K562 (cell line): ENCODE results near the gene WWOX. TPM values are rescaled to one million over a fixed set of nuclear protein-coding genes. Genes with fewer than 3 reads are reported as not detected.

Experiments
- ATAC-seq: fragments of 200-7000 bp; cut with Tn5 transposase; 3 replicates; pipeline ENCODE4 v1.9.1; 2020; ENCODE audit warnings: moderate library complexity
- BruUV-seq: library from RNA; stranded (reverse); fragments of 400-500 nt; replicated peaks from 2 replicates; lab custom pipeline; 2021; lab: Mats Ljungman, UMichigan
- CTCF ChIA-PET: fragments of 300-600 bp; formaldehyde crosslinking; extraction: SDS; loops from one replicate; lab custom pipeline; 2021; ENCODE audit warnings: low intra/inter-chr PET ratio; lab: Yijun Ruan, JAX
- POLR2A ChIA-PET: fragments of 300-600, 350-650 bp; sonication (Branson Sonifier 250); formaldehyde crosslinking; extraction: SDS; loops from one replicate; lab custom pipeline; 2021; ENCODE audit warnings: antibody characterized with exemption, inconsistent platforms; lab: Yijun Ruan, JAX
- DNase-seq, 4 experiments: peaks; one replicate each; pipeline versions ENCODE4 v3.0.0 to v3.0.0-alpha.2; 2011 to 2018; ENCODE audit warnings: low spot score in 3 of 4, mixed read lengths in 3 of 4; ENCODE audit errors: extremely low read depth in 1 of 4
- FAIRE-seq: peaks from 2 replicates; lab custom pipeline; 2011; peaks lifted over from hg19 to GRCh38; lab: Jason Lieb, UNC
- H2AFZ ChIP-seq: 2 replicates; pipeline ENCODE4 v1.6.0; 2011; ENCODE audit warnings: low read depth, low read length, control low read depth, inconsistent platforms
- H3K27ac ChIP-seq: fragments of 200-600 bp; 3 replicates; pipeline ENCODE4 v1.8.0; 2011; ENCODE audit warnings: low read depth, mild to moderate bottlenecking, control low read depth, inconsistent platforms, low read length, moderate library complexity, mixed read lengths; ENCODE audit errors: extremely low read depth
- H3K27me3 ChIP-seq, 2 experiments: fragments of 300-600 bp in 1 of 2; 2 replicates in 1 of 2; 3 replicates in 1 of 2; pipeline versions ENCODE4 v1.6.0 to v1.8.0; 2011; ENCODE audit warnings: inconsistent platforms in 2 of 2, low read length in 2 of 2, mild to moderate bottlenecking in 1 of 2, mixed read lengths in 1 of 2, moderate library complexity in 1 of 2; ENCODE audit not compliant: control insufficient read depth in 2 of 2, insufficient read depth in 2 of 2
- H3K36me3 ChIP-seq: fragments of 300-600 bp; 3 replicates; pipeline ENCODE4 v1.8.0; 2011; ENCODE audit warnings: mild to moderate bottlenecking, low read length, inconsistent platforms; ENCODE audit not compliant: control insufficient read depth, insufficient read depth
- H3K4me1 ChIP-seq, 2 experiments: fragments of 200-600 bp in 1 of 2; replicated peaks in 1 of 2; 2 replicates in 1 of 2; 3 replicates in 1 of 2; pipeline versions ENCODE4 v1.5.1 to v1.8.0; 2011; ENCODE audit warnings: inconsistent platforms in 2 of 2, low read length in 2 of 2, mild to moderate bottlenecking in 1 of 2, mixed read lengths in 1 of 2, moderate library complexity in 1 of 2; ENCODE audit not compliant: control insufficient read depth in 2 of 2, insufficient read depth in 2 of 2
- H3K4me2 ChIP-seq: 2 replicates; pipeline ENCODE4 v1.6.1; 2011; ENCODE audit warnings: low read length, control low read depth, inconsistent platforms, mixed read lengths; ENCODE audit not compliant: insufficient read depth
- H3K4me3 ChIP-seq: fragments of 200-600 bp; sonication (generic), shearing (Covaris generic); 2 replicates; pipeline ENCODE4 v1.5.1; 2016; ENCODE audit warnings: control low read depth, inconsistent platforms
- H3K79me2 ChIP-seq: fragments of 200-600 bp; 3 replicates; pipeline ENCODE4 v1.8.0; 2011; ENCODE audit warnings: low read length, inconsistent platforms; ENCODE audit not compliant: control insufficient read depth, insufficient read depth
- H3K9ac ChIP-seq, 2 experiments: 2 replicates each; pipeline versions ENCODE4 v1.6.0 to v1.6.1; 2011; ENCODE audit warnings: low read depth in 2 of 2, low read length in 2 of 2, control low read depth in 1 of 2, inconsistent platforms in 1 of 2, mild to moderate bottlenecking in 1 of 2, mixed read lengths in 1 of 2; ENCODE audit not compliant: insufficient read depth in 1 of 2
- H3K9me1 ChIP-seq: one replicate; pipeline ENCODE4 v1.6.0; 2011; ENCODE audit warnings: inconsistent platforms, mild to moderate bottlenecking, low read length, moderate library complexity; ENCODE audit not compliant: control insufficient read depth, insufficient read depth
- H3K9me3 ChIP-seq: replicated peaks from 2 replicates; pipeline ENCODE4 v1.5.1; 2011; ENCODE audit warnings: low read depth, low read length, inconsistent platforms; ENCODE audit not compliant: control insufficient read depth, insufficient read depth
- H4K20me1 ChIP-seq: replicated peaks from 2 replicates; pipeline ENCODE4 v1.6.1; 2011; ENCODE audit warnings: low read length, inconsistent platforms, mixed read lengths; ENCODE audit not compliant: control insufficient read depth, insufficient read depth
- GTF2E2 ChIP-seq: fragments of 200-800 bp; sonication (Bioruptor generic); IDR thresholded peaks from 2 replicates; pipeline ENCODE4 v1.6.1; 2016; ENCODE audit warnings: missing genetic modification characterization, missing compliant biosample characterization
- THRAP3 ChIP-seq: fragments of 450-650 bp; IDR thresholded peaks from 2 replicates; pipeline ENCODE4 v1.6.1; 2016; ENCODE audit warnings: mild to moderate bottlenecking, inconsistent platforms, borderline replicate concordance
- ZNF507 ChIP-seq: conservative IDR thresholded peaks from 2 replicates; pipeline ENCODE4 v1.6.1; 2017; ENCODE audit warnings: missing genetic modification characterization, missing compliant biosample characterization
- WGBS: fragments of 100-300 bp; shearing (Covaris generic); methylation state at CpG from one replicate; pipeline ENCODE4 v1.1.6; 2016; ENCODE audit warnings: low coverage, mixed read lengths; ENCODE audit not compliant: insufficient coverage; ENCODE audit errors: missing lambda C conversion rate; 5-methylcytosine and 5-hydroxymethylcytosine counted together
- in situ Hi-C: fragments of 300-500 bp; cut with MboI; formaldehyde crosslinking; loops from 4 replicates; pipeline ENCODE4 v1.15.0; 2018; ENCODE audit warnings: inconsistent platforms, mixed read lengths
- intact Hi-C: fragments of 100-400 bp; cut with micrococcal nuclease; formaldehyde crosslinking; loops from 2 replicates; pipeline ENCODE4 v1.14.2; 2022
- polyA plus RNA-seq, 8 experiments: library from polyadenylated mRNA; depleted of rRNA in 4 of 8; stranded (reverse) in 5 of 8; unstranded in 3 of 8; fragments of >200 nt; fragmentation: Nextera tagmentation in 2 of 8; fragmentation: Illumina TruSeq in 1 of 8; extraction: Ambion mirVana in 2 of 8; extraction: Trizol in 1 of 8; gene quantifications; 2 replicates each; pipeline versions ENCODE4 v1.2.1 to v1.2.3, GENCODE V29; 2011 to 2014; ENCODE audit warnings: inconsistent platforms in 1 of 8, missing spikeins in 1 of 8
- total RNA-seq, 7 experiments: library from RNA; depleted of rRNA in 6 of 7; stranded (reverse); fragments of >200 nt in 6 of 7; fragmentation: Illumina TruSeq in 2 of 7; extraction: Trizol in 2 of 7; gene quantifications; 2 replicates each; pipeline versions ENCODE4 v1.2.1 to v1.2.3, GENCODE V29; 2011 to 2021; ENCODE audit warnings: low replicate concordance in 1 of 7

The WWOX gene
- total and polyA plus RNA-seq, 9 of the 15 experiments (the other 6 are each of a cell fraction or from before 2014, with no cell fraction given): 1.6 to 22.7 (median 8.1) TPM

DNA sequence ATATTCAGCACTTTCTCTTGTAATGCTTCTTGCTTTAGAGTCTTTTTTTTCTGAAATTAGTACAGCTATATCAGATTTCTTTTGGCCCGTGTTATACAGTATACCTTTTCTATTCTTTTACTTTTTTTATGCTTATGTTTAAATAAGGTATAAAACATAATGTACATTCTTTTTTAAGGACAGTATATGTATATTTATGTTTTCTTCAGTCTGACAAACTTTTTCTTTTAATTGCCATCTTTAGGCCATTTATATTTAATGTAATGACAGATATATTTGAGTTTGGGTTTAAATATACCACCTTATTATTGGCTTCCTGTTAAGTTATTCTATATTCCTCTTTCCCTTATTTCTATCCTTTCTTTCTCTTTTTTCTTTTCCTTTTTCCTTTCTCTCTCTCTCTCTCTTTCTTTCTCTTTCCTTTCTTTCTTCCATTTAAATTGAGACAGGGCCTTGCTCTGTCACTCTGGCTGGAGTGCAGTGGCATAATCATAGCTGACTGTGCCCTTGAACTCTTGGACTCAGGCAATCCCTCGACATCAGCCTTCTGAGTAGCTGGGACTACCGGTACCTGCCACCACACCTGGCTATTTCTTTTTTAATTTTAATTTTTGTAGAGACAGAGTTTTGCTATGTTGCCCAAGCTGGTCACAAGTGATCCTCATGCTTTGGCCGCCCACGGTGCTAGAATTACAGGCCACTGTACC is 61.7 kb downstream of the WWOX start:
- H3K9me1 ChIP-seq: no peaks in the 10 kb centered on the region
- H3K9me3 ChIP-seq: no peaks in the 10 kb centered on the region
- in situ Hi-C loops (no loop called here), intact Hi-C loops (no loop called here)
- ATAC-seq (no peak), FAIRE-seq (no peak), DNase-seq (no peak)
- no peak overlapping the region for H3K27ac ChIP-seq
- TF ChIP-seq THRAP3: no peak
- TF ChIP-seq ZNF507 (tag): peak; percentile 94
- no peak for TF ChIP-seq GTF2E2 (tag)
- H3K4me1 ChIP-seq: no peaks in the 10 kb centered on the region
- no peaks in the 10 kb centered on the region; a peak in 1 of 5 replicates for H3K27me3 ChIP-seq
- no peak overlapping the region for H3K4me3 ChIP-seq
- no TSS peak for BruUV-seq
- no peak overlapping the region for H2AFZ ChIP-seq
- no peaks in the 10 kb centered on the region; the same call in 1 of the 2 replicates for H4K20me1 ChIP-seq
- POLR2A ChIA-PET: no interaction called here
- H3K79me2 ChIP-seq: no peaks in the 10 kb centered on the region
- 1% methylated on average over 5 of the region's 5 CpGs for WGBS
- no peak overlapping the region for H3K4me2 ChIP-seq
- CTCF ChIA-PET: no interaction called here
- H3K9ac ChIP-seq: no peak overlapping the region
- no peaks in the 10 kb centered on the region for H3K36me3 ChIP-seq
